ENCODE measurements around the gene OPRL1.
A peak's percentile ranks its signal among the peaks of the same experiment; 100 is the strongest.
"Not testable (repeated sequence)": the region's sequence is repeated elsewhere in the genome, so short reads cannot be mapped to it uniquely, and the experiment has no call there.

The OPRL1 gene

DNA sequence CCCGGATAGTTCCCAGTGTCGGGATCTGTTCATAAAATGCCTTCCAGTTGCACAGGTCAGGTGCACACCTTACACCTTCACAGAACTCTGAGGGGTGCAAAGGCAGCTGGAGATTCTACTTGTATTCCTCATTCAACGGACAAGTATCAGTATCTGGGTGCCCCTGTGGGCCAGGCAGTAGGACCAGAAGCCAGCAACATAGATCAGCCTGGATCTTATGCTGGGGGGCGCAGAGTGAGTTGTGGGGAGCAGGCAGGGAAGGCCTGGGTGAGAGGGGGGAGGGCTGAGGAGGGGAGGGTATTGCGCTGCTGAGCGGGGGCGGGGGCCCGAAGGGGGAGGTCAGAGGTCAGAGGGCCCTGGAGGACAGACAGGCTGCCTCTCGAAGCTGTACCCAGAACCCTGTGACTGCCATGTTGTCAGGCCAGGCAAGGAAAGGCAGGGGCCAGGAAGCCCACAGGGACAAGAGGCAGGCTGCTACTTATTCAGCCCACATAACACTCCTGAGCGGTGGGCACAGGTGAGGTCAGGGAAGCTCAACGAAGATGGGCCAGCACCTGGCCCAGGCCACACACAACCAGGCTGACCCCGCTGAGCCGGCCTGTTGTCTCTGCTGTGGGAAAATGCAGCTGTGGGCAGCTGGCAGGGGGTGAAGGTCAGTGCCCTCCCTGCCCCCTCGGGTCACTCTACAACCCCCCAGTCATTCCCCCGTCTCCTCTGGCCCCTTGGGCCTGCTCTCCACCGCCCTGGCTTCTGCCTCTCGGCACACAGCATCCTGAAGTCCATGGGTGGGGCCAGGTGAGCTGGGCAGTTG lies 1.1 kb downstream of the OPRL1 start:
- peak overlapping the region; percentile 81 for H3K4me3 ChIP-seq (ENCODE audit: low read depth, low read length)
- no peak for DNase-seq (ENCODE audit: low read depth)

- DNase-seq (ENCODE audit: low read depth), result no peak
- no peak overlapping the region for H3K4me3 ChIP-seq (ENCODE audit: low read depth, low read length)
These were observed 1.7 kb downstream of the OPRL1 start for GRCh38 chr20:64081624-64081964.

- no peak overlapping the region for H3K4me3 ChIP-seq (ENCODE audit: low read depth, low read length)
These were observed 2.3 kb downstream of the OPRL1 start for GRCh38 chr20:64082126-64082731.

GRCh38 chr20:64082820-64083377 lies 3.0 kb downstream of the OPRL1 start:
- peak overlapping the region; percentile 54 for H3K4me3 ChIP-seq (ENCODE audit: low read depth, low read length)
- no peak for DNase-seq (ENCODE audit: low read depth)

More at GRCh38 chr20:64082126-64082731, 2.3 kb downstream of the OPRL1 start:
- DNase-seq (ENCODE audit: low read depth), result no peak

DNA sequence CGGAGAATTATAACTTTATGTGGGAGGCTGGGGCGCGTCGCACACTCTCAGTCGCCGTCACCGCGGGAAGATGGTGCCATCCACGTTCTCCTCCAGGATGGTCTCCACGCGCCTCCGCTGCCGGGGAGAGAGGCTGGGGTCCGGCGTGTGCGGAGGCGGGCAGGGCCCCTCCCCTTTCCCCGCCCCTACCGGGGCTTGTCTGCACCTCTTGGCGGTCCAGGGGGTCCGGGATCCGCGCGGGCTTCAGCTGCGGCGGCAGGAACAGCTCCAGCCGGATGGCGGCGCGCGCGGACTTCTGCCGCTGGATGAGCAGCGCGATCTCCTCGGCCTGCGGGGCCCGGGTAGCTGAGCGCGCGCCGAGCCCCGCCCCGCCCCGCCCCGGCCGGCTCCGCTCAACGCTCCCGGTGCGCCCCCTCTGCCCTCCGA lies 3.5 kb downstream of the OPRL1 start:
- peak; percentile 21 for DNase-seq (ENCODE audit: low read depth)
- peak overlapping the region; percentile 54 for H3K4me3 ChIP-seq (ENCODE audit: low read depth, low read length)

- peak within 1 kb of the TSS; percentile 54 for H3K4me3 ChIP-seq (ENCODE audit: low read depth, low read length)
These were observed 4.2 kb downstream of the OPRL1 start, which contains the start of gene LKAAEAR1 for GRCh38 chr20:64083804-64084684. Gene LKAAEAR1 (minus strand): TSS chr20:64084398. CDS start chr20:64084219, 179 bp downstream.

DNA sequence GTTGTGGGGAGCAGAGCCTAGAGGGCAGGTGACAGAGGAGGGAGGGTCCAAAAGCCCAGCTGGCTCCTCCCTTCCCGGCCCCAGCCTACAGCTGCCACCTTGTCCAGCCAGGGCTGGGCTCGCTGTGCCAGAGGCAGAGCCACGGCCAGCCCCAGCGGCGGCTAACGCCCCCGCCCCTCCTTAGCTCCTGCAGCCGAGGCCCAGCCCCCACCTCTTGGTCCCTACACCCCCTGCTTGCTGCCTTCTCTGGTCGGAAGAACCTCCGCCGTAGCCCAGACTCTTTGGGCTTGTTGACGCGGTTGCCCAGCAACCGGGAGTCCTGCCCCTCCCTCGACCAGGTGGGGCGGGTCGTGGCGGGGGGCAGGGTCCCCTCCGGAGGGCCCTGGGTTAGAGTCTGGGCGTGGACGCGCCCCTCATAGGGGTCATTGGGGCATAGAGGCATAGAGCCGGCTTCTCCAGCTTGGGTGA lies 4.8 kb downstream of the OPRL1 start:
- no peak for DNase-seq (ENCODE audit: low read depth)
- no peak overlapping the region for H3K4me3 ChIP-seq (ENCODE audit: low read depth, low read length)

More at GRCh38 chr20:64083804-64084684, 4.2 kb downstream of the OPRL1 start, which contains the start of gene LKAAEAR1:
- DNase-seq (ENCODE audit: low read depth), result no peak

GRCh38 chr20:64086801-64087200 lies 6.9 kb downstream of the OPRL1 start:
- no peak overlapping the region for H3K4me3 ChIP-seq (ENCODE audit: low read depth, low read length)
- no peak for DNase-seq (ENCODE audit: low read depth)

DNA sequence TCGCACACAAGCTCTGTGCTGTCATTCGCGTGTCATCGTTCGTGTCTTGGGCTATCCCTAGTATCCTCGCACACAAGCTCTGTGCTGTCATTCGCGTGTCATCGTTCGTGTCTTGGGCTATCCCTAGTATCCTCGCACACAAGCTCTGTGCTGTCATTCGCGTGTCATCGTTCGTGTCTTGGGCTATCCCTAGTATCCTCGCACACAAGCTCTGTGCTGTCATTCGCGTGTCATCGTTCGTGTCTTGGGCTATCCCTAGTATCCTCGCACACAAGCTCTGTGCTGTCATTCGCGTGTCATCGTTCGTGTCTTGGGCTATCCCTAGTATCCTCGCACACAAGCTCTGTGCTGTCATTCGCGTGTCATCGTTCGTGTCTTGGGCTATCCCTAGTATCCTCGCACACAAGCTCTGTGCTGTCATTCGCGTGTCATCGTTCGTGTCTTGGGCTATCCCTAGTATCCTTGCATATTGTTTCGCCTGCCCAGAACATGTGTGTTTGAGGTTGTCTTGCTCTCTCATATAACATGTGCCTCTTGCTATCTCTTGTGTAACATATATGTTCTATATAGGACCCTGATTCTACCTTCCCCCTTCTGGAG lies 7.4 kb downstream of the OPRL1 start:
- DNase-seq (ENCODE audit: low read depth); H3K4me3 ChIP-seq (ENCODE audit: low read depth, low read length): not testable (repeated sequence)

- DNase-seq (ENCODE audit: low read depth); H3K4me3 ChIP-seq (ENCODE audit: low read depth, low read length): not testable (repeated sequence)
These were observed 8.7 kb downstream of the OPRL1 start for GRCh38 chr20:64088586-64088985.

GRCh38 chr20:64090165-64090564 lies 10.3 kb downstream of the OPRL1 start:
- DNase-seq (ENCODE audit: low read depth), result no peak
- no peak overlapping the region for H3K4me3 ChIP-seq (ENCODE audit: low read depth, low read length)

GRCh38 chr20:64091340-64091739 lies 11.5 kb downstream of the OPRL1 start:
- no peak overlapping the region for H3K4me3 ChIP-seq (ENCODE audit: low read depth, low read length)
- no peak for DNase-seq (ENCODE audit: low read depth)

- no peak overlapping the region for H3K4me3 ChIP-seq (ENCODE audit: low read depth, low read length)
- no peak for DNase-seq (ENCODE audit: low read depth)
These were observed 11.9 kb downstream of the OPRL1 start for GRCh38 chr20:64091770-64092169.

DNA sequence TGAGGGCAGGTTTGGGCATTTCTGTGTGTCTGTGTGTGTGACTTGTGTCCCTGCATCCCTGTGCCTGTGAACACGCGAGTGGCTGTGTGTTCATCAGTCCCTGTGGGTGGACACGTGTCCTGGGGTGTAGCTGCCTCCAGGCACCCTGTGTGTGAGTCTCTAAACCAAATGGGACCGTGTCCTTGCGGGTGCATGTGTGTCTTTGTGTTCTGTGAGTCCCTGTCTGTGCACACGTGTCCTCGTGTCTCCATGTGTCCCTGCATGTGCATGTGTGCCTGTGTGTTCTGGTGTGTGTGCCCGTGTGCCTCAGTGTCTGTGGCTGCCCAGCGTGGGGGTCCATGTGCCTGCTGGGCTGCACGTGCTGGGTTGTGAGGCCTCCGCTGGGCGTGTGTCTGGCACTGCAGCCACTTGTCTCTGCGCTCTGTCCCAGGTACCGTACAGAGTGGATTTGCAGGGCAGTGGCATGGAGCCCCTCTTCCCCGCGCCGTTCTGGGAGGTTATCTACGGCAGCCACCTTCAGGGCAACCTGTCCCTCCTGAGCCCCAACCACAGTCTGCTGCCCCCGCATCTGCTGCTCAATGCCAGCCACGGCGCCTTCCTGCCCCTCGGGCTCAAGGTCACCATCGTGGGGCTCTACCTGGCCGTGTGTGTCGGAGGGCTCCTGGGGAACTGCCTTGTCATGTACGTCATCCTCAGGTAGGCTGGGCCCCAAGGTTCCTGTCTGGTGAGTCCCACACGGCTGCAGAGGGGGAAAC lies 12.6 kb downstream of the OPRL1 start:
- DNase-seq (ENCODE audit: low read depth), result no peak
- no peak overlapping the region for H3K4me3 ChIP-seq (ENCODE audit: low read depth, low read length)

DNA sequence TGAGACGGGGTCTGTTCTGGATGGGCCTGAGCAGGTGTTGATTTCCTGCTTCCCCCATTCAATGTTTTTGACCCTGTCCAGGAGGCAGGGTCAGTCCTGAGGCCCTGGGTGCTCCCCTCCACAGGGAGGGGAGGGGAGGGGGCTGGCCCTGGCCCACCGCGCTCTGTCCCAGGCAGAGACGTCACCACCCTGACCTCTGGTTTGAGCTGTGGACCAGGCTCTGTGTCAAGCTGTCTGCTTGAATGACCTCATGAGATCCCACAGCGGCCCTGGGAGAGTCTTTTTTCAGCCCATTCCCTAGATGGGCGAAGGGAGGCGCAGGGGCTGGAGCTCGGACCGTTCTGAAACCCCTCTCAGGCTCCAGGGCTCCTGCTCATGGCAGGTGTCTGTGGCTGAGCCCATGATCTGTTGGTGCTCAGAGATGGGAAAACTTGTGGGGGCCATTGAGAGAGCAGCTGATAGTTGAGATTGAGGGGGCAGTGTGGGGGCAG lies 13.2 kb downstream of the OPRL1 start:
- DNase-seq (ENCODE audit: low read depth), result no peak
- no peak overlapping the region for H3K4me3 ChIP-seq (ENCODE audit: low read depth, low read length)

GRCh38 chr20:64095455-64095854 lies 15.6 kb downstream of the OPRL1 start:
- DNase-seq (ENCODE audit: low read depth), result no peak
- H3K4me3 ChIP-seq (ENCODE audit: low read depth, low read length), result no peak overlapping the region

DNA sequence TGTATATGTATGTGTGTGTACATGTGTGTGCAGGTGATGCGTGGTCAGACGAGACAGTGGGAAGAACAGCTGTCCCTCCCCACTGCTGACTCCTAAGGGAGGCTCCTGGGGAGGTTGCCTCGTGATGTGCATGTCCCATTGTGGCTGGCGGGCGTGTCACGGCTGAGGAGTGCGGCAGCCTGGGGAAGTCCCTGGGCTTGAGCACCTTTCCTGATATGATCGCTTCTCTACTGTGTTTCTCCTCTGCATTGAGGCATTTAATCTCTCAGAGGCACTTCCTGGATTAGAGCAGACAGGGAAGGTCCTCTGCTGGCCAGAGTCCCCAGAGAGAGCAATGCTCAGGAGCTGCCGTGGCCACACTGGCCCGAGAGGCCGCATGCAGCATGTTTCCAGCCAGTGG lies 16.0 kb downstream of the OPRL1 start:
- DNase-seq (ENCODE audit: low read depth), result no peak
- H3K4me3 ChIP-seq (ENCODE audit: low read depth, low read length), result no peak overlapping the region

DNA sequence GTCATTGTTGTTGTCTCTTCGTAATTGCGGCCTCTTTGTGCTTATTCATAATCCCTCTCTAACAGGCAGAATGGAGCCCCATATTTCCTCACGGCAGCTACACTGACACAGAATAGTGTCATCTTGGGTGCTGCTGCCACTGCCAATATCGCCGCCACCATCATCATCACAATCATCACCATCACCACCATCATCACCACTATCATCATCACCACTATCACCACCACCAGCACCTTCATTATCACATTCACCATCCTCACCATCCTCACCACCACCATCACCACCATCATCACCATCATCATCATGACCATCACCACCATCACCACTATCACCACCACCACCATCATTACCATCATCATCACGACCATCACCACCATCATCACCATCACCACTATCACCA lies 16.7 kb downstream of the OPRL1 start:
- no peak overlapping the region for H3K4me3 ChIP-seq (ENCODE audit: low read depth, low read length)
- DNase-seq (ENCODE audit: low read depth), result no peak

Data from skeletal muscle cell (primary cell).